Hepatocyte (in vitro differentiated cells): ENCODE data around the gene HEATR5A. TPM values are rescaled to one million over a fixed set of nuclear protein-coding genes. Genes with fewer than 3 reads are reported as not detected.

Experiments used
- DNase-seq: peaks from one replicate; pipeline ENCODE4 v3.0.0-alpha.2; 2016; ENCODE audit warnings: low spot score
- H2AFZ ChIP-seq: fragments of 200-600 bp; sonication (generic); 2 replicates; pipeline ENCODE4 v1.6.0; 2016; ENCODE audit warnings: antibody characterized with exemption, mild to moderate bottlenecking
- H3K27ac ChIP-seq: fragments of 200-600 bp; sonication (generic); 2 replicates; pipeline ENCODE4 v1.5.1; 2016; ENCODE audit warnings: mild to moderate bottlenecking
- H3K27me3 ChIP-seq: fragments of 200-600 bp; sonication (generic); 2 replicates; pipeline ENCODE4 v1.6.1; 2016
- H3K36me3 ChIP-seq: fragments of 200-600 bp; sonication (generic); replicated peaks from 2 replicates; pipeline ENCODE4 v1.5.1; 2016; ENCODE audit warnings: low read depth; ENCODE audit not compliant: insufficient read depth
- H3K4me1 ChIP-seq: fragments of 200-600 bp; sonication (generic); 2 replicates; pipeline ENCODE4 v1.5.1; 2016; ENCODE audit warnings: mild to moderate bottlenecking, moderate library complexity; ENCODE audit not compliant: insufficient read depth
- H3K4me2 ChIP-seq: fragments of 200-600 bp; sonication (generic); 2 replicates; pipeline ENCODE4 v1.6.0; 2016
- H3K4me3 ChIP-seq: fragments of 200-600 bp; sonication (generic); 2 replicates; pipeline ENCODE4 v1.5.1; 2016; ENCODE audit warnings: mild to moderate bottlenecking
- H3K79me2 ChIP-seq: fragments of 200-600 bp; sonication (generic); 2 replicates; pipeline ENCODE4 v1.6.0; 2017; ENCODE audit warnings: mild to moderate bottlenecking
- H3K9me2 ChIP-seq: fragments of 200-600 bp; sonication (generic); replicated peaks from 2 replicates; pipeline ENCODE4 v1.6.0; 2017; ENCODE audit warnings: mild to moderate bottlenecking; ENCODE audit not compliant: insufficient read depth
- H3K9me3 ChIP-seq: fragments of 200-600 bp; sonication (generic); 2 replicates; pipeline ENCODE4 v1.5.1; 2016; ENCODE audit warnings: low read depth, mild to moderate bottlenecking
- H4K20me1 ChIP-seq: fragments of 200-600 bp; sonication (generic); 2 replicates; pipeline ENCODE4 v1.6.0; 2016; ENCODE audit warnings: mild to moderate bottlenecking; ENCODE audit not compliant: insufficient read depth, poor library complexity, severe bottlenecking
- CTCF ChIP-seq: fragments of 200-600 bp; sonication (generic); IDR thresholded peaks from 2 replicates; pipeline ENCODE4 v1.5.1; 2016; ENCODE audit warnings: antibody characterized with exemption, mild to moderate bottlenecking; ENCODE audit not compliant: poor library complexity
- EZH2 ChIP-seq: fragments of 200-600 bp; sonication (generic); IDR thresholded peaks from 2 replicates; pipeline ENCODE4 v1.6.1; 2016; ENCODE audit warnings: antibody characterized with exemption, mild to moderate bottlenecking, borderline replicate concordance
- EZH2phosphoT487 ChIP-seq: fragments of 200-600 bp; sonication (generic); IDR thresholded peaks from one replicate; pipeline ENCODE4 v1.6.1; 2018; ENCODE audit warnings: antibody characterized with exemption, mild to moderate bottlenecking, low read depth, moderate library complexity; ENCODE audit not compliant: unreplicated experiment, severe bottlenecking
- WGBS: methylation state at CpG from one replicate; pipeline ENCODE4 v1.1.6; 2016; ENCODE audit warnings: low lambda C conversion rate; ENCODE audit errors: missing lambda C conversion rate; 5-methylcytosine and 5-hydroxymethylcytosine counted together
- polyA plus RNA-seq: library from polyadenylated mRNA; unstranded; fragments of >200 nt; fragmentation: Nextera tagmentation; extraction: Ambion mirVana; gene quantifications from 2 replicates; pipeline ENCODE4 v1.2.1, GENCODE V29; 2016
- total RNA-seq: library from RNA; depleted of rRNA; stranded (reverse); fragments of >200 nt; gene quantifications from 2 replicates; pipeline ENCODE4 v1.2.3, GENCODE V29; 2014

The HEATR5A gene
- total and polyA plus RNA-seq, 2 experiments from 2014 or later: 17.9 to 25.3 TPM

GRCh38 chr14:31408421-31408820 is 11.9 kb downstream of the HEATR5A start:
- DNase-seq: no peak
- TF ChIP-seq EZH2phosphoT487 (no peak), CTCF (no peak), EZH2 (no peak)
- Histone ChIP-seq H3K27ac (no peak overlapping the region), H3K27me3 (no peaks in the 10 kb centered on the region), H4K20me1 (no peaks in the 10 kb centered on the region), H3K4me3 (no peak overlapping the region), H3K9me2 (no peaks in the 10 kb centered on the region), H3K36me3 (no peaks in the 10 kb centered on the region), H3K4me2 (no peak overlapping the region), H3K79me2 (peaks cover 66% of the 10 kb centered on the region), H3K4me1 (peaks cover 8% of the 10 kb centered on the region), H3K9me3 (no peaks in the 10 kb centered on the region), H2AFZ (no peak overlapping the region)
- 95% methylated on average over 1 of the region's 1 CpG for WGBS

GRCh38 chr14:31405599-31406232 is 14.6 kb downstream of the HEATR5A start:
- Histone ChIP-seq H3K4me1 (peaks cover 3% of the 10 kb centered on the region), H3K27me3 (no peaks in the 10 kb centered on the region), H3K79me2 (peaks cover 50% of the 10 kb centered on the region), H3K36me3 (peaks cover 3% of the 10 kb centered on the region), H3K4me2 (no peak overlapping the region), H2AFZ (no peak overlapping the region), H4K20me1 (no peaks in the 10 kb centered on the region), H3K4me3 (no peak overlapping the region), H3K9me3 (no peaks in the 10 kb centered on the region), H3K27ac (peak overlapping the region; percentile 9), H3K9me2 (no peaks in the 10 kb centered on the region)
- whole genome bisulfite sequencing: 68% methylated on average over 4 of the region's 4 CpGs
- TF ChIP-seq EZH2: no peak
- no peak for TF ChIP-seq CTCF
- DNase-seq: peak; percentile 19

DNA sequence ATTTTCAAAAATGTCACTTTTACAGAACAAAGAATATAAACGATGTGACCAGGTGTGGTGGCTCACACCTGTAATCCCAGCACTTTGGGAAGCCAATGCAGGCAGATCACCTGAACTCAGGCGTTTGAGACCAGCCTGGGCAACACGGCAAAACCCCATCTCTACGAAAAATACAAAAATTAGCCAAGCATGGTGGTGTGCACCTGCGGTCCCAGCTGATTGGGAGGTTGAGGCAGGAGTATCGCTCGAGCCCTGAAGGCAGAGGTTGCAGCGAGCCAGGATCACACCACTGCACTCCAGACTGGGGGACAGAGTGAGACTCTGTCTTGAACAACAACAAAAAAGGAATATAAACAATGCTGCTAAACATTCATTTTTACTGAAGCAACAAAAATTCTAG is 15.2 kb downstream of the HEATR5A start:
- H3K79me2 ChIP-seq: peaks cover 44% of the 10 kb centered on the region

More for the DNA sequence above, 15.2 kb downstream of the HEATR5A start:
- 94% methylated on average over 8 of the region's 8 CpGs for WGBS
- H3K9me3 ChIP-seq: no peaks in the 10 kb centered on the region
- H2AFZ ChIP-seq: no peak overlapping the region
- no peaks in the 10 kb centered on the region for H3K4me1 ChIP-seq
- H3K27me3 ChIP-seq: no peaks in the 10 kb centered on the region
- DNase-seq: no peak
- H3K9me2 ChIP-seq: no peaks in the 10 kb centered on the region
- H3K4me2 ChIP-seq: no peak overlapping the region
- H3K36me3 ChIP-seq: peaks cover 3% of the 10 kb centered on the region
- TF ChIP-seq CTCF (no peak), EZH2 (no peak), EZH2phosphoT487 (no peak)
- no peaks in the 10 kb centered on the region for H4K20me1 ChIP-seq
- H3K4me3 ChIP-seq: no peak overlapping the region
- H3K27ac ChIP-seq: no peak overlapping the region
